GM19468 (cell line): ENCODE data around the gene GLIS1.

Experiments
- ATAC-seq: cut with Tn5 transposase; IDR thresholded peaks from one replicate; pipeline ENCODE4 v1.9.1; 2021; ENCODE audit warnings: mild to moderate bottlenecking, moderate library complexity, moderate number of reproducible peaks; ENCODE audit not compliant: unreplicated experiment; ENCODE audit errors: extremely low read depth

Gene GLIS1

DNA sequence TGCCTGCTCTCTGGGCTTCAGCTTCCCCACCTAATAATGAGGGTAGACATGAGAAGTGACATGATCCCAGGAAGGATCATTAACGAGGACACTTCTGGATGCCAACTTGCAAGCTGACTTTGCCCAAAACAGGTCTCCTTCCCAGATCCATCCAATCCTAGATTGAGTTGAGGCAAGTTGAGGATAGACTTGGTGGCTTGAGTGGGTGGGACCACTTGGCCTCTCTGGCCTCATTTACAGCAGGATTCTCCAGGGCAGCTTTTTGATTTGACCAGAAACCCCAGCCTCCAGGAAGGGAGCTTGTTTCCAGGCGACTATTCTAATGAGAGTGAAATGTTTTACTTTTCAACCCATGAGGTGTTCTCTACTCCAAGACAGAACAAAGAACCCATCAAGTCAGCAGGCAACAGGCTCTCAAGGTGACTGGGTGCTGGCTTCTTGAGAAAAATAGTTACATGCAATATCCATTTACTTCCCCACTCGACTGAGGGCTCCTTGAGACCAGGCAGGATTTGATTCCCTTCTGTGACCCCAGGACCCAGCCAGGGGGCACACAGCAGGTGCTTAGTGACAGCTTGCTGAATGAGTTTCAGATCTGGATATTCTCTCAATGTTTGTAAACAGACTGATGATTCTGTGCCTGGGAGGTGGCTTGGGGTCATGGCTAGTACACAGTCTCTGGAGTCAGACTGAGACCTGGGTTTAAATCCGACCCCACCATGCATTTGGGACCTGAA, 151.5 kb downstream of the GLIS1 start:
- no peak for ATAC-seq

DNA sequence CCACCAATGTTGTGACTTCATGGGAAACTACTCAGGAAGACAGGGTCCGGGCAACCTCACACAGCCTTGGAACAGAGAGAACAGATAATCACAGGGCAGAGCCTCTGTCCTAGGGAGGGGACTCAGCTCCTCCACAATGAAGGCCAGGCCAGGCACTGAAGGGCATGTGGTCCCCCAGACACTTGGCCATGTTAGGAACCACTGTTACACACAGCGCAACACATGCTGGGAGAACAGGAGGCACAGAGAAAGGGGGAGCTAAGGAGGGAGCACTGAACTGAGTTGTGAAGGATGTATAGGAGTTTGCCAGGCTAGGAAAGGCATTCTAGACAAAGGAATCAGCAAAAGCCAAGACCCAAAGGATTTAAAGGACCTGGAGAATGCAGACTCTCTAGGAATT, 152.2 kb downstream of the GLIS1 start:
- no peak for ATAC-seq

DNA sequence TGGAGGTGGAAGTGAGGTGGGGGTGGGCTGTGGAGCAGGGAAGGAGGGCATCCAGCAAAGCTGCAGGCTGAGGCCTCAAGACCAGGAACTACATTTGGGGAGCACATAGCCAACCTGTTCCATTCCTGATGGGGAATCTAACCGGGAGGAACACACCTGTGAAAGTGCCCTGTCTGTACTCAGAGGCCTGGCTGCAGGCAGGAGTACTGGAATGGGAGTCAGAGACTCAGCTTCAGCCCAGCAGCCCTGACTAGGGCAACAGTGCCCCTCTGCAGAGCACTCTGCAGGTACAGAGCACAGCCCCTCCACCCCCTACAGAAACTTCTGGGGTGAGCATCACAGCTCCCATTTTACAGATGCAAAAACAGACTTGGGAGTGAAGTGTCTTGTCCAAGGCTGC, 153.4 kb downstream of the GLIS1 start:
- no peak for ATAC-seq

DNA sequence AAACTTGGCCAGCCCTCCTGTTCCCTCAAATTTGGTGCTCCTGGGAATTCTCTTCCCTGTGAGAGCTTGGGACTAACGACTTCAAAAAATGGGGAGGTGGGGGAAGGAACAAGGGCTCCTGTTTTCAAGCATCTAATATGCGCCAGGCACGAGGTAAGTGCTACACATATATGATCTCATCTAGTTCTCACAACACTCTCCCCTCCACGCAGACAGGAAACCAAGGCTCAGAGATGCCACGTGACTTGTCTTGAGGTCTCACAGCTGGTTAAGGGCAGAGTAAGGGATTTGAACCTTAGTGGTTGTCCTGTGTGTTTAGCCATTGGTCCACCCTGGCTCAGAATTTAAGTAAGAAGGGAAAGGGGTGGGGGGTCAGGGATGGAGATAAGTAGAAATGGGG, 153.8 kb downstream of the GLIS1 start:
- ATAC-seq = no peak

DNA sequence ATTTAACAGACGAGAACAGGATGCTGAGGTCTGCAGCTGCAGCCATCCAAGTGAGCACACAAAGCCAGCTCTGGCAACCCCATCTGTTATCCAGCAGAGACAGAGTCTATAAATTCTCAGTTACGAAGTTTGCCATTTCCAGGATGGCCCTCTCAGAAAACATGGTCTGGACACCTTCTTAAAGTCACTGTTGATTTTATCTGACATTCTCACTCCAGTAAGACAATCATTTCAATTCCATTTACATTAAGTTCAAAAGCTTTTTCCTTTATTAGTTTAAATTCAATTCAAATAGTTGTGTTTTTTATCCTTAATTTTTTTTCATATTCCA, 154.2 kb downstream of the GLIS1 start:
- ATAC-seq = no peak

DNA sequence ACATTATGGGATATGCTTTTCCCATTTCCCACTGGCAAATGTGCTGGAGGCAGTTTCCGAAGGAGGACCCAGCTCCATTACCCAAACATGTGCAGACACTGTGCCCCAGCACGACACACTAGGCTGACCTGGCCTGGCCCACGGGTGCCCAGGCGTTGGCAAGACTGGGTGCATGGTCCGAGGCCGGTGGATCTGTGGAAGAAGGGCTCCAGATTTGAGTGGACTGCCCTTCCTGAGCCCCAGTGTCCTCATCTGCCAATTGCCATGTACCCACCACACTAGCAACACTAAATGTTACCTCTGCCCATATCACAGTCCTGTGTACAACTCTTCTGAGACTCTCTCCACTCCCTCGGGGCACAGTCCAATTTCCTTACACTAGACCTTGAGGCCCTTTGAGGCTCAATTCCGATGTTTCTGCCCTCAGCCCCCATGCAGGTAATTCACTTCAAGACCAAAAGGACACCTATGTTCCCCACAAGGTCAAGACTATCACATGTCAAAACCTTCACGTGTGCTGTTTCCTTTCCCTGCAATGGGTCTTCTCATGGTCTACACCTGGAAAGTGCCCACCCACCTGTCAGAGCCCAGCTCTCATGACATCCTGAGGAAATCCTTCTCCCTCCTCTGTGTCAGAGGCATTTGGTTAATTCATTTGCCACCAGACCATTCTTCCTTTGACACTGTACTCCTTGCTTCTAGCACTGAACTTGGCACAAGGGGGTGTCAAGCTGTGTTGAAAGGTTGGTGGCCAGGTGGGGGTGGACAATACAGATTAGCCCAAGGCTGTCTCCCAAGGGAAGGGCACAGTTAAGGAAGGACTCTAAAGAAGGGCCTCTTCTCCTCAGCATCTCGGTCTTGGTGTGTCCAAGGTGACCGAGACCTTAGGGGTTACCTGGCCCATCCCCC, 154.8 kb downstream of the GLIS1 start:
- no peak for ATAC-seq

DNA sequence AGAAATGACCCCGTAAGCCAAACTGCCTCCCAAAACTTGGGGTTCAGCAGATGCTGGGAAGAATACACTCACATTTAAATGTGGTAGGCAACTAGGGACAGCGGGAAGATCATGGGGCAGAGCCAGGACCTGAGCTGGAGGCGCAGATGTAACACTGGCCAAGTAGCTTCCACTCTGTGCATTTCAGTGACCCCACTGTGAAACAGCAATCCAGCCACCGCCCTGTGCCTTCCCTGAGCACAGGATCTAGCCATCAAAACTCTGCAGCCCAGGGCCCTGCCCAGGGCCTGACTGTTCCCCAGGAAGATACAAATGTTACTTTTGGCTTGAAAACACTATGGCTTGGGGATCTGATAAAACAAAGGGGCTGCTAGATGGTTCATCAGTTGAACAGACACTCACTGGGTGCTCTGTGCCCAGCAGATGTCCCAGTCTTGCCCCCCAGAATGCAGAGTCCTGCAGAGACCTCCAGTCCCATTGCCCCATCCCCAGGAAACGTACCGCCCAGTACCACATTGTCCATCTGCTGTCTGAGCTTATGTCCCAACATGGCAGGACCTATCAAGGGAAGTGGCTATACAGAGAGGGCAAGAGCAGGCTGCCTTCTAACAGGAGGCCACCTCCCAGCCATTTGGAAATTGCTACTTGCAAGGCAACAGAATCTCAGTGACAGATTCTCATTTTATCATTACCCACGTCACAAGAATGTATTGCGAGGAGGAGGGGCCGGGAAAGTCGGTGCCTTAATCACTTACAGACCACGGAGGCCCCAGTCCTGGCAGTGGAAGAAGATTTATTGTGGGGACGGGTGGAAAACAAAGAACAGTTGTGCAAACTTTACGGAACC, 155.7 kb downstream of the GLIS1 start:
- no peak for ATAC-seq

DNA sequence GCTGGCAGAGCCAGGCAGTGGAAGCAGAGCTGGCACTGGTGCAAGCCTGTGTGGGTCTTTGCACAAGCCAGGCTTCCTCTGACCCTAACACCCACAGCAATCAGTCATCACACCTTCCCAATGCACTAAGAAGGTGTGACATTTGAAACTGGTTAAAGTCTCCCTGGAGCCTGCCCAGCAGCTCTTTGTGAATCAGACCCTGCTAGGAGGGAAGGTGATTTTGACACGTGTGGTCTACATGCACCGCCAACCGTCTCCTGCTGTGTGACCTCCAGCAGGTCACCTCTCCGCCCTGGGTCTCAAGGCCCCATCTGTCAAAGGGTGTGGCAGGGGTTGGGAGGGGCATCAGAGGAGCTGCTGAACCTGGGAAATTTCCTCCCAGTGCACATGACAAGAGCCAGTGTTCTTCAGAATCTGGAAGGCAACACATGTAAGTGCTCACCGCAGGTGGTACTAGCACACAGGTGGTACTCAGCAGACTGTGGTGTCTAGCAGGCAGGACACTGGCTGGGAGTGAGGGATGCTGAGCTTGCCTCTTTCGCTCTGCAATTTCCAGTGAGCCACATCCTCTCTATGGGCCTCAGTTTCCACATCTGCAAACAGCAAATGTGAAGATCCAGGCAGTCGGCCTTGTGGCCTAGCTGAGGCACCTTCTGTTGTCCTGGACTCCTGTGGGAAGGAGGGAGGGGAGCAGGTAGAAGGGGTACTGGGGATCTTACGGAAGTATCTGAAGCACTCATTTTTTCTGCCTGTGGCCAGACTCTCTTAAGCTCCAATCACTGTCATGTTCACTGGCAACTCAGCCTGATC, 156.5 kb downstream of the GLIS1 start:
- ATAC-seq = no peak

DNA sequence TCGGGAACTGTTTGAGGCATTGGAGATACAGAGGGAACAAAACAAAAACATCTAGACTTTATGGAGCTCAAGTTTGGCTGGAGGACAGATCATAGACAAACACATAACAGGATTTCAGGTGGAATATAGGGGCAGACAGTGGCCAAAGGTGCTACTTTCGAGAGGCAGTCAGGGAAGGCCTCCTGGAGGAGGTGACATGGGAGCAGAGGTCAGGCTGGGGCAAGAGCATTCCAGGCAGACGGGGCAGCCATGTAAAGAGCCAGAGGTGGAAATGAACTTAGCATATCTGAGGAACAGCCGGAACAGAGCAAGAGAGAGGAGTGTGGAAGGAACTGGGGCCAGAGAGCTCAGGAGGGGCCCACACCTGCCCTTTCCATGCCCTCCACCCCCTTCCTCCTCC, 157.5 kb downstream of the GLIS1 start:
- ATAC-seq = no peak

DNA sequence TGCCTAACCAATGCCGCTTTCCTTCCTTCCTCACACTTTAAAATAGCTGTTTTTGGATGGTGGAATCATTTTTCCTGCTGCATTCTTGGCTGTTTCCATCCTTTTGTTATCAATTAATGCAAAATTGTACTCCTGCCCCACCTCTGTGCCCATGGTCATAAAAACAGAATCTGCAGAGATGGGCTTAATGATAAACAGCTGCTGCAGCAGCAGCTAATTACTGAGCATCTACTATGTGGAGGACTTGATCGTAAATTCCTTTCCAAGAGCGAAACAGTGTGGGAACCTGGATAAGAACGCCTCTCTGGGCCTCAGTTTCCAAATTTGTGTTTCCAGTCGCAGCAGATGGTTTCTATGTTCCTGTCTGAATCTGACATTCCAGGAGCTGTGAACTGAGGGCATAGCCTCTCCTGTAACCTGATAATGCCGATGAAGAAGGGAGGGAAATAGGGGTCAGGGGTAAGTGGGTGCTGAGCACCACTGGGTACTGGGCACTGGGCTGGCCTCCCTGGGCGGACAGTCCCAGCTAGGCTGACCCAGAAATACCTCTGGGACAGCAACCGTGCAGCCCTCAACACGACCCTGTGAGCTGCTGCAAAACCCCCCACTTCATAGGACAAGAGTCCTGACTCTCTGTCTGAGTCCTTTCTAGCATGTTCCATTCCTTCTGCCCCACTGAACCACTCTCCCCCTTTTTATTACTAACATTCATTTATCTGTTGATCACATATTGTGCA, 158.1 kb downstream of the GLIS1 start:
- ATAC-seq = no peak

DNA sequence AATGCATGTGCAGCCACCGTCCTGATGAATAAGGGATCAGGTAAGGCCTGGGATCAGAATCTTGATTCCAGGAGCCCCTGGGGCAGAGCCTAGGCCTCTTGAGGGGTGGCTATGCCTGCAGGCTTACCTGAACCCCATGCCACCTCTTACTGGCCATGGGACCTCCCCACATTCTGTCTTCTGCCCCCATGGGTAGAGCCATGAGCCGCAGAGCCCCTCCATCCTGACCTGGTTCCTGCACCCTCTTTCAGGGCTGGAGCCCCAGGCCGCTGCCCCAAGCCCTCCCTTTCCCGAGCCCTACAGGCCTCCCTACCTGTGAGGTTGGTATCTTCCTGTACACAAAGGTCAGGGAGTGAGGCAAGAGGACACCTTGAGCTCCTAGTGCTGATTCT, 159.0 kb downstream of the GLIS1 start:
- no peak for ATAC-seq

DNA sequence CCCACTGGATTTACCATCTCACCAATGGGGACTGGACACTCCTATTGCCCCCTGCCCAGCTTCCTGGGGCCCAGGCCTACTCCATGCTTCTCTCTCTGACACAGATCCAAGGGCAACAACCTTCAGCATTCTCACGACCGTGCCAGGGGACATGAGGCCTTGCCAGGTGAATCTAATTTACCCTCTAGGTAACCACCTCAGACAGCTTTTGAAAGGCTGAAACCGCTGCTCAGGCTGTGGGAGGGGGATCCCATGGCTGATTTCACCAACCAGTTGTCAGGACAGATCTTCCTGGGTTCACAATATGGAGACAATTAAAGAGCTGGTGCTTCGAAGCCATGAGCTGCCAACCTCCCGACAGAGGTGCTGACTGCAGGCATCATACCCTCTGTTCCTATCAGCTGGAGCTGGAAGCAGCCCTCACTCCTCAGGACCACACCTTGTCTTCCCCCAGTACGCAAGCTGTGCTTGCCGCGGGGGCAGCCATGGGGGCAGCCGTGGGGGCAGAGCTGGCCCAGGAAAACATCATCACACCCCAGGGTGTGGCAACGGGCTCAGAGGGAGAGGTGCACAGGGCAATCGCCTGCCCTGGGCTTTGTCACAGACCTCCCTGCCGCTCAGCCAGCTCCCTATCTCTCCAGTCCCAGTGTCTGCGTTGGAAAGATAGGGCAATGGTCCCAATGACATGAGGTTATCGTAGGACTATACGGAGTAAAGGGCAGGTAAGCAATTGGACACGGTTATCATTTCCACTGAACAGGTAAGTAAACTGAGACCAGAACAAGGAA, 159.5 kb downstream of the GLIS1 start:
- ATAC-seq = no peak

DNA sequence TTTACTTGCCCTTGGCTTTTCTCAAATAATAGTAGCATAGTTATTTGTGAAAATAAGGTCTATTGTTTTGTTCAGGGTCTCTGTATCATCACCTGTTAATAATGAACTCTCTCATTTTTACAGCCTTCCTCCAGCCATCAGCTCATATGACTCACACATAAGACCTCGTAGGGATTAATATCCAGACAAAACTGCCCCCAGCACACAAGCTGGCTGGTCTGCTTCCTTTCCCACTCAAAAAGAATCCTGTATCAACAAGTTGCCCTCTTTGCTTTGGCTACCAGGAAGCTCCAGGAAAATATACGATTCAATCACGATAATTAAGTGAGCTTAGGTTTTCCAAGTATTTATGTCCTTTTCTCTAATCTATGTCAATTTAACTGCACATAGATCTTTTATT, 160.6 kb downstream of the GLIS1 start:
- no peak for ATAC-seq

DNA sequence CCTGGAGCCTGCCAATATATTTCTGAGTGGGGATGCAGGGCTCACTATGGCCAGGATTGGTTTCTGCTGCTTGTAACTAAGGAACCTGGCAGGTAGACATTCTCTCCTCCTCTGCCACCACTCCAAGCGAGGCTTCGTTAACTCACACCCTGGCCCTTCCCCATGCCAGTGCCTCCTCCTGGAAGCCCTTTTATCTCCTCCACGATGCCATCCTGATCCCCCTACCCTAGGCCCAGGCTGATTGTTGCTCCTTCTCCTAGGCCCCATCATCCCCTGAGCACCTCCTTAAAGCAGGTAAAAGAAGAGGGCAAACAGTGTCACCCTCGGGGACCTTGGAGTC, 161.2 kb downstream of the GLIS1 start:
- ATAC-seq = no peak

DNA sequence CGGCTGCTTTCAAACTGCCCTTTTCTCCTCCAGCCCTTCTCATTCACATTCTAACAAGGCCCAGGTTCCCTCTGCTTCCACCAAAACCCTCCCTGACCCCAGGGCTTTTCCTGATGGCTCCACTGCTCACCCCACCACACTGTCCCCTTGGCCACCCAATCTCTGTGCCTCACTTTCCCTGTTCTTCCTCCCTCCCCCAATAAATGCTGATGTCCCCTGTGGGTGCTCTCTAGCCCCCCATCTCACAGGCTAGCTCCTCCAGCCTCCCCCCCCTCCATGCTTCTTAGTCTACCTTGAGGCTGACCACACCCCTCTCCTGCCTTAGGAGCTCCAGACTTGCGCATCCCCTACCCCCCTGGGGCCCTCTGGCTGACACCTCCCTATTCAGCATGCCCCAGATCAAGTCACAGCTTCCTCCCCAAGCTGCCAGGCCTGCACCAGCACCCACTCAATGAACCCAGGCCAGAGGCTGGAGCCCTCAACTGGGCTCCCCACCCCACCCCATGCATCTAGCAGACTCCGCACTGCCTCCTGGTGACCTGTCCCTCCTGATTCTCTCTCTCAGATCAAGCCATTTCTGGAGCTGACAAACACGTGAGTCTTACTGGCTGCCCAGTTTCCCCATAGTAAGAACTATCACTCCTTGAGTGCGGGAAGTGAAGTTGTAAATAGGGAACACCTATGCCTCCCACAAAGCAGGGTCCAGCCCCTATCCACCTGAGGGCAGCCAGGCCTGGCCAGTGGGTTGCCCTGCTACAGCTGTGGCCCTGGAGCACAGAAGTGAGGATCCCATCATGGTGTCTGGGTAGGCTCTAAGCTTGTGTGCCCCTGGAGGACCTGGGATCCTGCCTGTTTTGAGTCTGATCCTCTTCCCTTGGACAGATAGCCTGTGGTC, 161.9 kb downstream of the GLIS1 start:
- no peak for ATAC-seq

DNA sequence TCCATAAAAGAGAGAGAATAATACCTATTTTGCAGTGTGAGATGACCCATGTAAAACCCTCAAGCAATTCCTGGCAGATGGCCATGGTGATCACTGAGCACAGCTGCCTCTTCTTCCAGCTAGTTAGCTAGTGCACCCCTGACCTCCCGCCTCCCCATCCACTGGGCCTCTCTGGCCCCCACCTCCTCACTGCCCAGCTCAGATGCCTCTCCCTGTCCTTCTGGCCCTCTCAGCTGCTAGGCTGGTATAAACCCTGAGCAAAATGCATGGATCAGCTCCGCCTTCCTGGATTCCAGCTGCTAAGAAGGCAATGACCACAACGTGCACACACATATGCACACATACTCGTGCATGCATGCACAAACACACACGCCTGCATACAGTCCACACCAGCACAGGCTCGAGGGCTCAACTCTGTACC, 162.6 kb downstream of the GLIS1 start:
- no peak for ATAC-seq

DNA sequence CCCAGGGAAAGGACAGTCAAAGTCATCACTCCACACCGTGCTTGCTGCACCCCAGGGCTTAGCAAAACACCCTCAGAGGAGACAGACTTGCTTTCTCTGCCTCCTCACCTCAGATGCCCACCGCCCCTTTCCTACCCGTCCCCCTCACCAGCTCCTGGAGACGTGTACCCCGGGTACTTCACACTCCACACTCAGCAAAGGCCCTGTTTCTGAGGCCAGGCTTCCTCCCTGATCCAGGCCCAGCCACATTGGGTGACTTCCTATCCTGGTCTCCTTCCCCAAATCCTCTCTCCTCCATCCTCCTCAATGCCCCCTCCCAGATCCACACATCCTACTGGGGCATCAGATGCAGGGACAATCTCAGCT, 163.0 kb downstream of the GLIS1 start:
- no peak for ATAC-seq
